ENCODE results near the gene CAMK1D. TPM values are rescaled to one million over a fixed set of nuclear protein-coding genes. Genes with fewer than 3 reads are reported as not detected.

The CAMK1D gene
- total RNA-seq, 1 experiment from 2014 or later, result 0.15 TPM

GRCh38 chr10:12590675-12591659 lies 241.6 kb downstream of the CAMK1D start:
- no peak for DNase-seq (ENCODE audit: low spot score)

- no peak for DNase-seq (ENCODE audit: low spot score)
Measured at GRCh38 chr10:12592967-12593366, 243.6 kb downstream of the CAMK1D start.

GRCh38 chr10:12594448-12594944 lies 245.1 kb downstream of the CAMK1D start:
- DNase-seq (ENCODE audit: low spot score), result no peak

GRCh38 chr10:12595936-12596576 lies 246.7 kb downstream of the CAMK1D start:
- DNase-seq (ENCODE audit: low spot score), result no peak

GRCh38 chr10:12597176-12597575 lies 247.8 kb downstream of the CAMK1D start:
- no peak for DNase-seq (ENCODE audit: low spot score)

- no peak for DNase-seq (ENCODE audit: low spot score)
Measured at GRCh38 chr10:12597788-12598765, 248.7 kb downstream of the CAMK1D start.

- no peak for DNase-seq (ENCODE audit: low spot score)
Measured at GRCh38 chr10:12600652-12601051, 251.3 kb downstream of the CAMK1D start.

GRCh38 chr10:12602521-12602920 lies 253.2 kb downstream of the CAMK1D start:
- no peak for DNase-seq (ENCODE audit: low spot score)

- DNase-seq (ENCODE audit: low spot score), result no peak
Measured at GRCh38 chr10:12603766-12604470, 254.6 kb downstream of the CAMK1D start.

GRCh38 chr10:12605580-12606405 lies 256.4 kb downstream of the CAMK1D start:
- peak; percentile 75 for DNase-seq (ENCODE audit: low spot score)

- no peak for DNase-seq (ENCODE audit: low spot score)
Measured at GRCh38 chr10:12606461-12606860, 257.1 kb downstream of the CAMK1D start.

GRCh38 chr10:12608761-12609160 lies 259.4 kb downstream of the CAMK1D start:
- DNase-seq (ENCODE audit: low spot score), result no peak

GRCh38 chr10:12609435-12609834 lies 260.1 kb downstream of the CAMK1D start:
- no peak for DNase-seq (ENCODE audit: low spot score)

GRCh38 chr10:12613136-12613535 lies 263.8 kb downstream of the CAMK1D start:
- no peak for DNase-seq (ENCODE audit: low spot score)

GRCh38 chr10:12614177-12614995 lies 265.0 kb downstream of the CAMK1D start:
- DNase-seq (ENCODE audit: low spot score), result no peak

- DNase-seq (ENCODE audit: low spot score), result no peak
Measured at GRCh38 chr10:12615296-12616220, 266.2 kb downstream of the CAMK1D start.
